GM18909 (cell line): ENCODE data around the gene DESI2.
"Not testable (repeated sequence)": the region's sequence is repeated elsewhere in the genome, so short reads cannot be mapped to it uniquely, and the experiment has no call there.

Experiments used
- ATAC-seq: cut with Tn5 transposase; IDR thresholded peaks from one replicate; pipeline ENCODE4 v1.9.1; 2021; ENCODE audit warnings: mild to moderate bottlenecking; ENCODE audit not compliant: unreplicated experiment, poor library complexity

Gene DESI2

DNA sequence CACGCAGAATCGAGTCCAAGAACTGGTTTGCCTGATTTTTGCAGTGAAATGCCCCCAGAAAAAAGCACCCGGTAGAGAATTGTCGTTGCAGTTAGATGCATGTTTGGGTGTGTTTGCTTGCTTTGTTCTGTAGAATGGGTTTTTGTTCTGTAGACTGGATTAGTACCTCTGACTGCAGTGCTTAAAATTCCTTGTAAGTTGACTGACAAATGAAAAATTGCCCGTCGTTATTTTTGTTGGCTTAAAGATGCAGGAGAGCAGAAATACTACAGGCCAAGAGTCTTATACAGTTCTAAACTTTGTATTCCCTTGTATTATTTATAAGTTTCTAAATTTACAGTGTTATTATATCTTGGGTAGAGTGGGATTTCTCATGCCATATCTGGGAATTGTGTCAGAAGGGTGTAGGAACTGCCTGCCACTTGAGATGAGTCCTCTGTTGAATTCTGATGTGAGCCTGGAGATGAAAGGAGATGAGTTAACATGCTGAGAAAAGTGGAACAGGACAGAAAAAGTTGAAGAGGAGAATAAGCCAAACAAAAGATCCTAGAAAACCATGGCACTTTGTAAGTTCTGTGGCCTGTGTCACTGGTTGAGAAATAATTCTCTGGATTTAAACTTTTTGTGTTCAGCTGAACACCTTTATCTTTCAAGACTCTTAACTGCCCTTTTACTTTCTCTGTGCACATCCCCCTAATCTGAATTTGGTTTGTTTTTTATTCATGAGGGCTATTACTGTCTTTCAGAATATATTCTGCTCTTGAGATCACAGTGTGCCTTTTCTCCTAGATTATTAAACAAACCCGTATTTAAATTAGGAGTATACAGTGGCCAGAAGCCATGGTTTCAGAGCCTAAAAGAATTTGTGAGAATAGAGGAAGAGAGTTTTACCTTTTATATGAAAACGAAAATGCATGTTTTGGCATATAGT, 1.4 kb downstream of the DESI2 start:
- ATAC-seq: no peak

DNA sequence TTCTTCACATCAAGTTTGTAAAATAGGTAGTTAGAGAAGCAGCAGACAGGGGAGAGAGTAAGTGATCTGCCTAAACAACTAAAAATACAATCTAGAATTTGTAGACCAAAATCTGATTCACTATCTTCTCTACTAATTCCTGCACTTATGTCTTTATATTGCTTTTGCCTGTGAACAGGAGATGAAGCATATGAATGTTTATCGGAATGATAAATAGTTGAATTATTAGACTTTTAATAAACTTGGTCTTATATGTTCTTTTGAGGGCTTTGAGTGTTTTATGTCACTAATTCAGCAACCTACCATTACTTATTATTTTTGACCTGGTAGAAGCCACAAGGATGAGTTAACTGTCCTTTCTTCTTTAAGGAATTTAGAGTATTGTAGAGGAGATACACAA, 2.3 kb downstream of the DESI2 start:
- ATAC-seq: no peak

DNA sequence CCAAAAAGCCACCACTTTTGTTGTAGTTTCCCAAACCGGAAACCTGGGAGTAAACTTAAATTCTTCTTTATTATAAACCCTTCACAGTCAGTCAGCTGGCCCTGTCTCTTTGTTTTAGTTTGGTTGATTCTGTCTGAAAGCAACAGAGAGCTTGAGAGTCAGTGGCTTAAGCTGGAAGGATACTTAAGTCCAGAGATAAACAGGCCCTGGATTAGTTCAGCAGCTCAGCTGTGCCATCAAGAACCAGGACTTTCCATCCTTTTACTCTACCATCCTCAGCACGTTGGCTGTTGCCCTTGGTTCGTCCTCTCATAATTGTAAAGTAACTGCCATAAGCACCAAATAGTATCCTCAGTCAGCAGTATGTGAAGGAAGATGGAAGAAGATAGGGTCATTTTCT, 4.5 kb downstream of the DESI2 start:
- ATAC-seq: no peak

DNA sequence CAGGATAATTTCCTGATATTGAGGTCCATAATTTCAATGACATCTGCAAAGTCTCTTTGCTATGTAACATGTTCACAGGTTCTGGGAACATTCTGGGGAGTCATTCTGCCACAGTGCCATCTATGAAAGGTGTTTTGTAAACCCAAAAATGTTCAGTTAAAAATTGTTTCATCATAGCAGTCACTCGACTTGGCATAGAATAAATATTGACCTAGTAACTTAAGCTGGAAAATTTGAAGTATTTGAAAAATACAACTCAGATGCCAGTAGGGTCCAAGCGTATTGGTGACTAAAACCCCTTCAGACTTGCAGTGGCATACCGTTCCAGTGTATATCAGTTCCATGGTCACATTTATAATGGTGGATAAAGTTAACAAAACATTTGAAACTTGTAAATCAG, 6.8 kb downstream of the DESI2 start:
- no peak for ATAC-seq

DNA sequence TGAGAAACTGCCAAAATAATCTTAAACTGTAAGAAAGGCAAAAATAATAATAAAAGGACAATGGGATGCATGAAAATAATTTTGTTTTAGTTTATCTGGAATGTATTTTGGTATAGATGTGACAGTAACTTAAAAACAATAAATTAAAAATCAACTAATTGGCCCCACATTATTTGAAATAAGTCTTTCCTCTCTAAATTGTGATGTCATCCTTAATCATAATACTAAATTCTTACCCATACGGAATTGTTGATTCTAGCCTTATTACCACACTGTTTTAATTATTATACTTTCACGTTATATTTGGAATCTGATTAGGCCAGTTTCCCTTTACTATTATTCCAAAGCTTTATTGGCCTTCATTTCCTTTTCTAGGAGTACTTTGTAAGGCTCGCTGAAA, 7.7 kb downstream of the DESI2 start:
- no peak for ATAC-seq

DNA sequence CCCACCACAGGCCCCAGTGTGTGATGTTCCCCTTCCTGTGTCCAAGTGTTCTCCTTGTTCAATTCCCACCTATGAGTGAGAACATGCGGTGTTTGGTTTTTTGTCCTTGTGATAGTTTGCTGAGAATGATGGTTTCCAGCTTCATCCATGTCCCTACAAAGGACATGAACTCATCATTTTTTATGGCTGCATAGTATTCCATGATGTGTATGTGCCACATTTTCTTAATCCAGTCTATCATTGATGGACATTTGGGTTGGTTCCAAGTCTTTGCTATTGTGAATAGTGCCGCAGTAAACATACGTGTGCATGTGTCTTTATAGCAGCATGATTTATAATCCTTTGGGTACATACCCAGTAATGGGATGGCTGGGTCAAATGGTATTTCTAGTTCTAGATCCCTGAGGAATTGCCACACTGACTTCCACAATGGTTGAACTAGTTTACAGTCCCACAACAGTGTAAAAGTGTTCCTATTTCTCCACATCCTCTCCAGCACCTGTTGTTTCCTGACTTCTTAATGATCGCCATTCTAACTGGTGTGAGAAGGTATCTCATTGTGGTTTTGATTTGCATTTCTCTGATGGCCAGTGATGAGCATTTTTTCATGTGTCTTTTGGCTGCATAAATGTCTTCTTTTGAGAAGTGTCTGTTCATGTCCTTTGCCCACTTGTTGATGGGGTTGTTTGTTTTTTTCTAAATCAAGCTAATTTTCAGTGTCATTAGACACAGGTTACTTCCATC, 8.8 kb downstream of the DESI2 start:
- not testable (repeated sequence) for ATAC-seq

DNA sequence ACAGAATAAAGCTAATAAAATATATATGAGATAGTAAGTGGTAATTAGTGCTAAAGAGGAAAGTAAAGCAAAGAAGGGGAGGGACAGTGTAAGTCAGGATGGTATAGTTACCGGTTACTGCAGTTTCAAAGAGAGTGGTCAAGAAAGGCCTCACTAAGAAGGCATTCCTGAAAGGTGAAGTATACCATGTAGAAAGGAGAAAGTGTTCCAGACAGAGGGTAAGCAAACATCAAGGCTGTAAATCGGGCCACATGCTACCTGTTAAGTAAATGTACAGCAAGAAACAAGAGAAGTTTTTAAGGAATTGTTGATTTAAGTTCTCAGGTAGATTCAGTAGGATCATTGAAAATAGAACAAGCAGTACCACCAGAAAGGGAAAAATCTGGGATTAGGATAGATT, 9.7 kb downstream of the DESI2 start:
- ATAC-seq: no peak

DNA sequence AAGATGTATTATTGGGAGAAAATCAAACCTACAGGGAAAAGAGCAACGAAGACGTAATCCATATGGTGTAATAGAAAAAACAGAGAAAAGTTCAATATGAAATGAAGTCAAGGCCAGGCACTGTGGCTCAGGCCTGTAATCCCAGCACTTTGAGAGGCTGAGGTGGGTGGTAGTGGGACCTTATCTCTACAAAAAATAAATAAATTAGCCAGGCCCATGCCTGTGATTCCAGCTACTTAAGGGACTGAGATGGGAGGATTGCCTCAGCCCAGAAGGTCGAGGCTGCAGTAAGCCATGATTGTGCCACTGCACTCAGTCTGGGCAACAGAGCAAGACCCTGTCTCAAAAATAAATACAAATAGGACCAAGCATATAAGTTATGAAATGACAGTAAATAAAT, 11.4 kb downstream of the DESI2 start:
- no peak for ATAC-seq

DNA sequence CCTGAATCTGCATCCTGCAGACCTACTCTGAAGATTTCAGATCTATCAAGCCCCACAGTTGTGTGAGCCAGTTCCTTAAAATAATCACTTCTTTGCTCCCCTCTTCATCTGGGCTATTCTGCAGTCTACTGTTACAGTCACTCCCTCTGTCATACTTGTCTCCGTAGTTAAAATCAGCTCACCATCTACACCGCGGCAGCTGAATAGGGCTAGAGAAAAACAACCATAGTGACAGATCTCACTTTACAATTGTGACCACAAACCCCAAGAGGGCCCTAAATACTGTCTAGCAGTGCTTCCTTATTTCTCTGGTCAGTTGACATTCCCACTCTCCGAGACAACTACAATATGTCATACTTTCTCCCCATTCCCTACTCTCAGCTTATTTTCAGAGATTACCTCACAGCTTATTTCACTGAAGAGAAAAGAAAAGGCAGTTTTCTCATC, 12.9 kb downstream of the DESI2 start:
- peak; percentile 92 for ATAC-seq

DNA sequence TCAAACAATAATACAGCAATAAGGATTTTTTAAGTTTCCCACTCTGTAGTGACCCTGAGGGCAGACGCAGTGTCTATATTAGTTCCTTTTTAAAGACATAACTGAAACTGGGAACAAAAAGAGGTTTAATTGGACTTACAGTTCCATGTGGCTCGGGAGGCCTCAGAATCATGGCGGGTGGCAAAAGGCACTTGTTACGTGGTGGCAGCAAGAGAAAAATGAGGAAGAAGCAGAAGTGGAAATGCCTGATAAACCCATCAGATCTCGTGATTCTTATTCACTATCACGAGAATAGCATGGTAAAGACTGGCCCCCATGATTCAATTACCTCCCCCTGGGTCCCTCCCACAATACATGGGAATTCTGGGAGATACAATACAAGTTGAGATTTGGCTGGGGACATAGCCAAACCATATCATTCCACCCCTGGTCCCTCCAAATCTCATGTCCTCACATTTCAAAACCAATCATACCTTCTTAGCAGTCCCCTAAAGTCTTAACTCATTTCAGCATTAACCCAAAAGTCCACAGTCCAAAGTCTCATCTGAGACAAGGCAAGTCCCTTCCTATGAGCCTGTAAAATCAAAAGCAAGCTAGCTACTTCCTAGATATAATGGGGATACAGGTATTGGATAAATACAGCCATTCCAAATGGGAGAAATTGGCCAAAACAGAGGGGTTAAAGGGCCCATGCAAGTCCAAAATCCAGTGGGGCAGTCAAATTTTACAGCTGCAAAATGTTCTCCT, 13.9 kb downstream of the DESI2 start:
- not testable (repeated sequence) for ATAC-seq

DNA sequence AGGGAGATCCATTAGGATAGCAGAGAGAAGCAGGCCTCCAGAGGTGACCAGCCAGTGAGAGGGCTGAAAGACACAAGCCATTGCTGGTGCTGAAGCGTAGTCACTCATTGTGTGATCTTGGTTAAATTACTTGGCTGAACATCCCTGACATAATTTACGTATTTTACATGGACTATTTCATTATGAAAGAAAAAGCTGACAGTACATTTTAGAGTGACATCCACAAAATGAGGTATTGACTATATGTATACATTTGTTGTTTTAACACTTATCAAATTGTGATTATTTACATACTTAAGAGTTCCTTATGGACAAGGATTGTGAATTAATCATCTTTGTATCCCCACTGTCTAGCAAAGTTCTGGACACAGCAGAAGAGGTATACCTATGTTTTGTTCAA, 14.9 kb downstream of the DESI2 start:
- no peak for ATAC-seq

DNA sequence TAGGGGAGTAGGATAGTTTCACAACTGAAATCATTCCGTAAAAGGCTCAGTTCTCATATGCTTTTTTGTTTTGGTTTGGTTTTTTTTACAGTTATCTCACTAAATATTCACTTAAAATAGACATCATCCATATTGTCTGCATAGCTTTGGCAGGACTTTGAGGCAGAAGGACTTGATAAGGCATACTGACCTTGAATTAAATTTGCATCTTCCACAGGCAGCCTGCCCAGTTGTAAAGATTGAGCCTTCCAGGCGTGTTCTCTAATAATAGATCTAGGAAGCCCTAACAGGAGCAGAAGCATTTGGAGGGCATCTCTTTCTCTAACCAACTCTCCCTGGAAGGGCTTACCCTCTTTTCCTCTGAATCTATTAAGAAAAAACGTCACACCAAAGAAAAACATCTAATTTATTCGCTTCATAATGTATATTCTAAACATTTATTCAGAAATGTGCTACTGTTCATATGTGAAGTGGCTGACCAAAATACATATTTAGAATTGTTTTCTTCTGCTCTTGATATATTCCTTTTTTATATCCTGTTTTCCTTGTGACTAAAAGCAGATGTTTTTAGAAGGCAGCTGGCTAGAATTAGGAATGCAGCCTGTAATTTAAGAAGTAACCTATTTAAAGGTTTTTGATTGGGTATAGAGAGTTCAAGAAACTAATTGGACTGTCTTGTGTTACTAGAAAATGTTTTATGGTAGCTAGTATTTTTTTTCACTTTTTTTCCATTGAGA, 20.2 kb downstream of the DESI2 start:
- ATAC-seq: no peak

DNA sequence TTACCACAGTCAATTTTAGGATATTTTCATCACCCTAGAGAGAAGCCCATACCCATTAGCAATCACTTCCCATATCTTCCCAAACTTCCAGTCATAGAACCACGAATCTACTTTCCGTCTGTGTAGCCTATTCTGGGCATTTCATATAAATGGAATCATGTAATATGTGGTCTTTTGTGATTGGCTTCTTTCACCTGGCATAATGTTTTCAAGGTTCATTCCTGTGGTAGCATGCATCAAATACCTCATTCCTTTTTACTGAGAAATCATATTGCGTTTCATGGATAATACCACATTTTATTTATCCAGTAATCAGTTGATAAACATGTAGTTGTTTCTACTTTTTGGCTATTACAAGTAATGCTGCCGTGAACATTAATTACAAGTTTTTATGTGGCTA, 21.5 kb downstream of the DESI2 start:
- ATAC-seq: no peak

DNA sequence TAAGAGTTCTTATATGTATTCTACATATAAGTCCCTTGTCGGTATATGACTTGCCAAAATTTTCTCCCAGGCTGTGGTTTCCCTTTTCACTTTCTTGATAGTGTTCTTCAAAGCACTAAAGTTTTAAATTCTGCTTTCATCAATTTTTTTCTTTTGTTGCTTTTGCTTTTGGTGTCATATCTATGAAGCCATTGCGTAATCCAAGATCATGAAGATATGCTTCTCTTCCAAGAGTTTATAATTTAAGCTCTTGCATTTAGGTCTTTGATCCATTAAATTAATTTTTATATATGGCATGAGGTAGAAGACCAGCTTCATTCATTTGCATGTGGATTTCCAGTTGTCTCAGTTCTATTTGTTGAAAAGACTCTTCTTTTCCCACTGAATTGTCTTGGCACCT, 22.2 kb downstream of the DESI2 start:
- no peak for ATAC-seq

DNA sequence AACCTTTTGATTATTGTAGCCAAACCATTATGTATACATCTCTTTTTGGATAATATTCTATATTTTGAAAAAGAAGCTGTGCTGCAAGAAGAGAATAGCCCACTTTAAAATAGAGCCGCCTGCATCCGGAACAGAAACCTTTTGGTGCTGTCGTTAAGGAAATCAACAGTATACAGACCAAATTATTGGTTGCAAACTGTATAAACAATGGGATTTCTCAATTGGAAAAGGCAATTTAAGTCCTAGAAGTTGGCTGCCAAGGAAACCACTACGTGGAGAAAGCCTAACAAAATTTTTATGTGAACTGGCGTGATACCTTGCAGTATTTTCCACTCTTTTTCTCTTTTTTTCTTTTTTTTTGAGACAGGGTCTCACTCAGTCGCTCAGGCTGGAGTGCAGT, 25.8 kb downstream of the DESI2 start:
- ATAC-seq: no peak

DNA sequence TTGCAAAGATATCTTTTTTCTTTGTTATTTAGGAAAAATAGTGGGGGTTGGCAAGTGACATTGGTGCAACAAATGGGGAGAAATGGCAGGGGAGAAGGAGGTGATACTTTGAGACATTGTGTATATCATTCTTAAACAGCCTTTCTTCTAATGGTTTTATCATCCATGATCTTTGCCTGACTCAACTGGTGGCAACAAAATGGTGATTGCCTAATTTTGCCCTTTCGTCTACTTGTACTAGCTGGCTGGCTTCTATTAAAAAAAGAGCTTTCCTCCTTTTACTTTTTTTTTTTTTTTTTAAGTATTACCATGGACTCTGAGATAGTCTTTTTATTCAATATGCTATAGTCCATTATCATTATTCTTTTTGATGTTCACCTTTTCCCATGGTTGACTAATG, 27.7 kb downstream of the DESI2 start:
- no peak for ATAC-seq

DNA sequence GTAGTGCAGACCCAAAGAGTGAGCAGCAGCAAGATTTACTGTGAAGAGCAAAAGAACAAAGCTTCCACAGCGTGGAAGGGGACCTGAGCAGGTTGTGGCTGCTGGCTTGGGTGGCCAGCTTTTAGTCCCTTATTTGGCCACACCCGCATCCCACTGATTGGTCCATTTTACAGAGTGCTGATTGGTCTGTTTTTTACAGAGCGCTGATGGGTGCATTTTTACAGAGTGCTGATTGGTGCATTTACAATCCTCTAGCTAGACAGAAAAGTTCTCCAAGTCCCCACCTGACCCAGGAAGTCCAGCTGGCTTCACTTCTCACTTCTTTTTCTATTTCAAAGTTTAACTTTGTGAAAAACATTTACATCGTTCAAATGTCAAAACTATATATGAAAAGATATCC, 29.2 kb downstream of the DESI2 start:
- ATAC-seq: not testable (repeated sequence)

DNA sequence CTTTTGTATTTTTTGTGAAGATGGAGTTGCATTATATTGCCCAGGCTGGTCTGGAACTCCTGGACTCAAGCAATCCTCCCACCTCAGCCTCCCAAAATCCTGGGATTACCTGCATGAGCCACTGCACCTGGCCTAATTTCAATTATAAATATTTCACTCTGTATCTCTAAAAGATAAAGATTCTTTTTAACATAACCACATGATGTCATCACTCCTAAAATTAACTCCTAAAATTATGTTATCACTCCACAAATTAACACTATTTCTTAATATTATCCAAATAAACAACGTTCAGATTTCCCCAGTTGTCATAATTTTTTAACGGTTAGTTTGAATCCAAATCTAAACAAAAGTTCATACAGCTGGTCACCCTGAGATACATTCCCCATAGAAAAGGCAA, 43.0 kb downstream of the DESI2 start:
- ATAC-seq: no peak

DNA sequence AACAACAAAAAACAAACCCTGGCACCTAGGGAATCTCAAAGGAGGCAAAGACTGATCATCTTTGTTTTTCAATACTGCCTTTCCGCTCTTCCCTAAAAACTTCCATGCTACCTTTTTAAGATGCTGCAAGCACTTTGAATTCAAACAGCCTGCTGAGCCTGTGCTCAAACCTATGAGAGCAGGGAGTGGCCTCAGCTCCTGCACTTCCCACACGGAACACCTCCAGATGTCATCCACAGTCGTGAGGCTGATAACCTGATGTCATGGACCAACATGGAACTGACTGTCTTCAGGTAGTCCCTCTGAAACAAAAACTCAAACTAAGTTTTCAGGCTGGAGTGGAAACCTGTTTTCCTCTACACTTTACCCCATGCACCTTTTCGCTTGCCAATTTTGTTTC, 46.8 kb downstream of the DESI2 start:
- ATAC-seq: no peak

DNA sequence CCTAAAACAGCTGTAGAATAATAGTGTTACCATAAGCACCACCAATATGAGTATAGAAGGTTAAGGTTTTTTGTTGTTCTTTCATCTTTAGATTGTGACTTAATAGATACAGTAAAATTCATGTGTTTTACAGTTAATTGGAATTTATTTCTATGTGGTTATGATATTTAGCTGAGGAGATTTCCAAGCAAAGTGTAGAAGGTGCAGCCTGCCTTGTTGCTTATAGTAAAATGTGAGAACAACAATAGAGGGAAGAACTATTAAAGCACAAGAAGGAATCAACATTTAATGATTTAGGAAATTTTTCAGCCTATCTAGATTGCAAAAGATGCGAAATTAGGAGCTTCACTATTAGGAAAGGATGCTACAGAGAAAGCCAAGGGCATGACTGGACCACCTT, 47.9 kb downstream of the DESI2 start:
- ATAC-seq: no peak
